ENCODE data around the gene SYNPR.

GRCh38 chr3:63500196-63500595 lies 222.1 kb downstream of the SYNPR start:
- TF ChIP-seq POLR2AphosphoS5 (IDR thresholded peaks at IDR 0.05; ENCODE audit: borderline replicate concordance, low read depth, low read length) = no peak
- TF ChIP-seq EZH2 (IDR thresholded peaks at IDR 0.05) = no peak
- TF ChIP-seq FOXP2 (optimal IDR thresholded peaks at IDR 0.05; ENCODE audit: control extremely low read depth, extremely low read length, insufficient read depth) = no peak
